ENCODE results near the gene SRMS.

DNA sequence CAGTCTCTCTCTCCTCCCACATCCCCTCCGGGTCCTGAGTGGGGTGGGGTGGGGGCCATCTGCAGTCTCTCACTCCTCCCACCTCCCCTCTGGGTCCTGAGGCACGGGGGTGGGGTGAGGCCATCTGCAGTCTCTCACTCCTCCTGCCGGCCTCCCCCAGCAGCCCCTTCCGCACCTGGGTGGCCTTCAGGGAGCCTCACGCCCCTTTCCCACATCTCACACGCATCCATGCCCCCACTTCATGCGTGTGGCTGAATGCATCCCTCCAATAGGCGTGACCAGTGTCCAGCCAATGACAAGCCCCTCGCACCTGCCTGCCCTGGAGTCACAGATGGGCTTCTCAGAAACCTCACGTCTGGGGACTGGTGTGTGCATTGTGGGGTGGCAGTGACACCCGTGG is 993 bp upstream of the SRMS start:
- TF ChIP-seq POLR2A (IDR thresholded peaks at IDR 0.05): no peak
- TF ChIP-seq, protein P1, sequence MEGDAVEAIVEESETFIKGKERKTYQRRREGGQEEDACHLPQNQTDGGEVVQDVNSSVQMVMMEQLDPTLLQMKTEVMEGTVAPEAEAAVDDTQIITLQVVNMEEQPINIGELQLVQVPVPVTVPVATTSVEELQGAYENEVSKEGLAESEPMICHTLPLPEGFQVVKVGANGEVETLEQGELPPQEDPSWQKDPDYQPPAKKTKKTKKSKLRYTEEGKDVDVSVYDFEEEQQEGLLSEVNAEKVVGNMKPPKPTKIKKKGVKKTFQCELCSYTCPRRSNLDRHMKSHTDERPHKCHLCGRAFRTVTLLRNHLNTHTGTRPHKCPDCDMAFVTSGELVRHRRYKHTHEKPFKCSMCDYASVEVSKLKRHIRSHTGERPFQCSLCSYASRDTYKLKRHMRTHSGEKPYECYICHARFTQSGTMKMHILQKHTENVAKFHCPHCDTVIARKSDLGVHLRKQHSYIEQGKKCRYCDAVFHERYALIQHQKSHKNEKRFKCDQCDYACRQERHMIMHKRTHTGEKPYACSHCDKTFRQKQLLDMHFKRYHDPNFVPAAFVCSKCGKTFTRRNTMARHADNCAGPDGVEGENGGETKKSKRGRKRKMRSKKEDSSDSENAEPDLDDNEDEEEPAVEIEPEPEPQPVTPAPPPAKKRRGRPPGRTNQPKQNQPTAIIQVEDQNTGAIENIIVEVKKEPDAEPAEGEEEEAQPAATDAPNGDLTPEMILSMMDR (IDR thresholded peaks at IDR 0.05): no peak
